Measurements from ENCODE around the gene EP400.
A peak's percentile ranks its signal among the peaks of the same experiment; 100 is the strongest.

EP400 gene

DNA sequence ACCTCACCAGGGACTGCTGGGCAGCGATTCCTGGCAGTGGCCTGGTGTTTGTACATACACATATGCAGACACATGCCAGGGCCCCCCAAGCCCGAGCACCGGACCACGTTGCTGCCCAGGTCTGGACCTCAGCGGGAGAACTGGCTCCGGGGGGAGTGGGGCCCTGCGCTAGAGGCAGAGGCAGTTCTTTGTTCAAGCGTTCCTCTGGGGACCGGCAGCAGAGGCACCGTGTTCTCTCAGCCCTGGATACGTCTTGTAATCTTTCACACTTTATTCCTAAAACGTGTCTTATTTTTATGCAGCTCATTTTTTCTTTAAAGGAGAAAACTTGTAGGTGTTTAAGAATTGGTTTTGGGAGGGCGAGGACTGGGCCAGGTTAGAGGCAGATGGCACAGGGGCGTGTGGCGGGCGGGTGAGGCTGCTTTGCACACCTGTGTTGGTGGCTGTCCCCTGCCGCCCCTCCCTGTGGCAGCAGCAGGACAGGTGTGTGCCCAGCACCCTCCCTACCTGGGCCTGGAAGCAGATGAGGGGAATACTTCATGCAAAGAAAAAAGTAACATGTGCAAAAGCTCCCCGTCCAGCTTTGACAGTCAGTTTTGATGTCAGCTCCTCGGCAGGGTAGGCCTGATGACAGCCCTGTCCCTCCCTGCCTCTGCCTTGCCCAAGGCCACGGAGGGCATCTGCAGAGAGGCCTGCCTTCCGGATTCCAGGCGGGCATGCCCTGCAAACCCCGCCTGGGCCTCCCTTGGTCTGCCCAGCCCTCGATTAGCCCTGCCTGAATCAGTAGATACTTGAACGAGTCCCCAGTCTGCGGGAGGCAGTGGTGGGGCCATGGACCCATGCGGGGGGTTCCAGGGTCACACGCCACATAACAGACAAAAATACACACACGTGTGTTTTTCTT, 27.6 kb upstream of the EP400 start:
- POLR2A ChIA-PET, result no interaction called here
- no peak for DNase-seq (ENCODE audit: extremely low spot score)
- CTCF ChIA-PET, result no interaction called here
- TF ChIP-seq LEF1 (IDR thresholded peaks at IDR 0.05; ENCODE audit: borderline replicate concordance) (no peak), BHLHE40 (IDR thresholded peaks at IDR 0.05; ENCODE audit: borderline replicate concordance) (no peak), NFRKB (IDR thresholded peaks at IDR 0.05) (no peak), SUZ12 (IDR thresholded peaks at IDR 0.05) (no peak), FOXA1 (IDR thresholded peaks at IDR 0.05) (no peak), L3MBTL2 (conservative IDR thresholded peaks at IDR 0.05) (no peak), SP1 (IDR thresholded peaks at IDR 0.05) (no peak), ELF4 (IDR thresholded peaks at IDR 0.05) (no peak), ZNF384 (IDR thresholded peaks at IDR 0.05) (no peak), ARNT (IDR thresholded peaks at IDR 0.05) (no peak), CTBP1 (IDR thresholded peaks at IDR 0.05; ENCODE audit: borderline replicate concordance) (no peak), FOXK2 (IDR thresholded peaks at IDR 0.05) (no peak), HDGF (IDR thresholded peaks at IDR 0.05; ENCODE audit: borderline replicate concordance) (no peak), FOXM1 (IDR thresholded peaks at IDR 0.05; ENCODE audit: borderline replicate concordance) (no peak), TARDBP (IDR thresholded peaks at IDR 0.05) (no peak)
- TF ChIP-seq, protein P1, sequence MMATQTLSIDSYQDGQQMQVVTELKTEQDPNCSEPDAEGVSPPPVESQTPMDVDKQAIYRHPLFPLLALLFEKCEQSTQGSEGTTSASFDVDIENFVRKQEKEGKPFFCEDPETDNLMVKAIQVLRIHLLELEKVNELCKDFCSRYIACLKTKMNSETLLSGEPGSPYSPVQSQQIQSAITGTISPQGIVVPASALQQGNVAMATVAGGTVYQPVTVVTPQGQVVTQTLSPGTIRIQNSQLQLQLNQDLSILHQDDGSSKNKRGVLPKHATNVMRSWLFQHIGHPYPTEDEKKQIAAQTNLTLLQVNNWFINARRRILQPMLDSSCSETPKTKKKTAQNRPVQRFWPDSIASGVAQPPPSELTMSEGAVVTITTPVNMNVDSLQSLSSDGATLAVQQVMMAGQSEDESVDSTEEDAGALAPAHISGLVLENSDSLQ (IDR thresholded peaks at IDR 0.05), result no peak

DNA sequence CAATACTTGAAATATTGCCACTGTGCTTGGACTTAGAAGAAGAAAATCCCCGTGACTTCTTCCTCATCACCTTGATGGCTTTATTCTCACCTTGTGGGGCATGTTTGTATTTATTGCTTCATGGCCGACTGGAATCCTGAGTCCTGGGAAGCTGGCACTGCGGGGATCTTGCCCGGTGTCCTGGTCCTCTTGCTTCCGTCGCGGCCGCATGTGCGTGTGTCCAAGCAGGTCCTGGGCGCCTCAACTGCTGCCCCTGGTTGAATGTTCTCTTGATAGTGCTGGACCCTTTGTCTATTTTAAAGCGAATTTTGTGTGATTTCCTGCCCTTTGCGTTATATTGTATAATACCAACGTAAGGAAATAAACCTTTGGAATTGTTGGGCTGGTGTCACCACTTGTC, 27.0 kb upstream of the EP400 start:
- DNase-seq (ENCODE audit: extremely low spot score), result no peak
- ChIA-PET CTCF (no interaction called here), POLR2A (no interaction called here)
- TF ChIP-seq FOXA1 (IDR thresholded peaks at IDR 0.05) (no peak), L3MBTL2 (conservative IDR thresholded peaks at IDR 0.05) (no peak), SUZ12 (IDR thresholded peaks at IDR 0.05) (no peak), FOXK2 (IDR thresholded peaks at IDR 0.05) (no peak), FOXM1 (IDR thresholded peaks at IDR 0.05; ENCODE audit: borderline replicate concordance) (no peak), LEF1 (IDR thresholded peaks at IDR 0.05; ENCODE audit: borderline replicate concordance) (no peak)

DNA sequence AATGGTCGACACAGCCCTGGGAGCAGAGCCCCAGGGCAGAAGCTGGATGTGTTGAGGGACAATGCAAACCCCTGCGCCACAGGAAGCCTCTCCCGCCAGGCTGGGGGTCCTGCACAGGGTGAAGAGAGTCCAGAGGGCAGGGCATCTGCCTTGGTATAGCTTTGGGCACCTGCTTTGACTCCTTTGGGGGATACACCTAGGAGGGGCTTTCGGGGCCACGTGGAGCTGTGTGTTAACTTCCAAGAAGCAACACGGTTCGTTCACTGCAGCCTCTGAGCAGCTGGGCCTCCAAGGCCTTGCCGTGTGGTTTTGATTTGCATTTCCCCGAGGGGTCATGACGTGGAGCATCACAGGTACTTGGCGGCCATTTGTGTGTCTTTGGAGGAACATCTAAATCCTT, 26.5 kb upstream of the EP400 start:
- ChIA-PET POLR2A (no interaction called here), CTCF (no interaction called here)
- TF ChIP-seq SP1 (IDR thresholded peaks at IDR 0.05) (no peak), NFRKB (IDR thresholded peaks at IDR 0.05) (no peak), CTBP1 (IDR thresholded peaks at IDR 0.05; ENCODE audit: borderline replicate concordance) (no peak), LEF1 (IDR thresholded peaks at IDR 0.05; ENCODE audit: borderline replicate concordance) (no peak), ELF4 (IDR thresholded peaks at IDR 0.05) (no peak), FOXM1 (IDR thresholded peaks at IDR 0.05; ENCODE audit: borderline replicate concordance) (no peak), SUZ12 (IDR thresholded peaks at IDR 0.05) (no peak)
- no peak for DNase-seq (ENCODE audit: extremely low spot score)

DNA sequence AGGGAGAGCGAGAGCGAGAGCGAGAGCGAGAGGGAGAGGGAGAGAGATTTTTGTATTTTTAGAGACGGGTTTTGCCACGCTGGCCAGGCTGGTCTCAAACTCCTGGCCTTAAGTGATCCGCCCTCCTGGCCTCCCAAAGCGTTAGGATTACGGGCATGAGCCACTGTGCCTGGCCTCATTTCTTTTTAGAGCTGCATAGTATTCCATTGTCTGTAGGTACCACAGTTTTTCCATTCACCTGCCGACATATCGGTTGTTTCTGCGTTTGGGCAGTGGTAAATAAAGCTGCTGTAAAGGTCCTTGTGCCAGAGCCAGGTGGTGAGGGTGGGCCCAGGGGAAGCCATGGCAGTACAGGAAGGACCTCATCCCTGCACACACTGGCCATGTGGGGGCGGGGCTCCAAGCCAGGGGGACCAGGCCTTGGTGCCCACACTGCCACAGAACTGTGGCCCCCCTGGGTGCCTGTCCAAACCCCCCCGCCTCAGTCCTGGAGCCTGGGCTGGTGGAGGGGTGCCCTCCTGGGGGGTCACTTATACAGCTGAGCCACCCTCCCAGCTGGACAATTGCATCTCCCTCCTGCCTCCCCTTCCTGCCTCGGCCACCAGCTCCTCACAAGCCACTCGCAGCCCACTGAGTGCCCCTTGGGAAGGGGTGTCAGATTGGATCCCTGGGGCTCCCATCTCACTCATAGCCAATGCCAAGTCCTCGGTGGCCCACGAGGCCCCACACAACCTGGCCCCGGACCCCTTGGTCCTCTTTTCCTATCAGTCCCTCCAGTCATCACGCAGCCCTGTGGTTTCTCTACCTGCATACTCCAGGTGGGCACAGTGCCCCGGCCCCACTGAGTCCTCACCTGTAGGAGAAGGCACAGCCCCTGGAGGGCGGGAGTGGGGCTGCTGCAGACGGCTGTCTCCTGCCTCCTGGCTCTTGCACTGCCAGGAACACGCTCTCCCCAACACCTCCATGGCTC, 22.3 kb upstream of the EP400 start:
- ChIA-PET CTCF (no interaction called here), POLR2A (interaction anchor here (0.5 kb wide), 1 partner anchor 24 kb away, joined by 3 read pairs; no protein-coding TSS in a partner anchor)
- no peak for TF ChIP-seq FOXM1 (IDR thresholded peaks at IDR 0.05; ENCODE audit: borderline replicate concordance)
- TF ChIP-seq SP1 (IDR thresholded peaks at IDR 0.05), result no peak
- TF ChIP-seq NFRKB (IDR thresholded peaks at IDR 0.05), result no peak
- no peak for TF ChIP-seq FOXK2 (IDR thresholded peaks at IDR 0.05)
- no peak for TF ChIP-seq TARDBP (IDR thresholded peaks at IDR 0.05)
- no peak for TF ChIP-seq CTBP1 (IDR thresholded peaks at IDR 0.05; ENCODE audit: borderline replicate concordance)
- no peak for TF ChIP-seq ZNF384 (IDR thresholded peaks at IDR 0.05)
- no peak for TF ChIP-seq LEF1 (IDR thresholded peaks at IDR 0.05; ENCODE audit: borderline replicate concordance)
- DNase-seq (ENCODE audit: extremely low spot score), result no peak

DNA sequence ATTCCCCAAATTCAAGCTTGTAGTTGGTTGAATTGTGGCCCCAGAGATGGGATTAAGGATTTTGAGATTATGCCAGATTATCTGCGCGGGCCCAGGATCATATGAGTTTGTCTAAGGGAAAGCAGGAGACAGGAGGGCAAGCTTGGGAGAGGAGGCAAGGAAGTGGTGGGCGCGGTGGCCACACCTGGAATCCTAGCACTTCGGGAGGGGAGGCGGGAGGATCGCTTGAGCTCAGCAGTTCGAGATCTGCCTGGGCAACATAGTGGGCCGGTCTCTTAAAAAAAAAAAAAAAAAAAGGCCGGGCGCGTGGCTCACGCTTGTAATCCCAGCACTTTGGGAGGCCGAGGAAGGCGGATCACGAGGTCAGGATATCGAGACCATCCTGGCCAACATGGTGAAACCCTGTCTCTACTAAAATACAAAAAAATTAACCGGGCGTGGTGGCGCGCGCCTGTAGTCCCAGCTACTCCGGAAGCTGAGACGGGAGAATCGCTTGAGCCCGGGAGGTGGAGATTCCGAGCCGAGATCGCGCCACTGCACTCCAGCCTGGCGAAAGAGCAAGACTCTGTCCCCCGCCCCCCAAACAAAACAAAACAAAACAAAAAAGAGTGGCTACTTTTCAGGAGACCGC, 21.5 kb upstream of the EP400 start:
- no peak for DNase-seq (ENCODE audit: extremely low spot score)
- CTCF ChIA-PET, result no interaction called here
- TF ChIP-seq ARNT (IDR thresholded peaks at IDR 0.05) (no peak), ZNF384 (IDR thresholded peaks at IDR 0.05) (peak; percentile 85)
- POLR2A ChIA-PET, result interaction anchor here (0.5 to 0.6 kb wide), 2 partner anchors 21 to 23 kb away, joined by 3 read pairs; partner anchors contain the start of gene EP400

DNA sequence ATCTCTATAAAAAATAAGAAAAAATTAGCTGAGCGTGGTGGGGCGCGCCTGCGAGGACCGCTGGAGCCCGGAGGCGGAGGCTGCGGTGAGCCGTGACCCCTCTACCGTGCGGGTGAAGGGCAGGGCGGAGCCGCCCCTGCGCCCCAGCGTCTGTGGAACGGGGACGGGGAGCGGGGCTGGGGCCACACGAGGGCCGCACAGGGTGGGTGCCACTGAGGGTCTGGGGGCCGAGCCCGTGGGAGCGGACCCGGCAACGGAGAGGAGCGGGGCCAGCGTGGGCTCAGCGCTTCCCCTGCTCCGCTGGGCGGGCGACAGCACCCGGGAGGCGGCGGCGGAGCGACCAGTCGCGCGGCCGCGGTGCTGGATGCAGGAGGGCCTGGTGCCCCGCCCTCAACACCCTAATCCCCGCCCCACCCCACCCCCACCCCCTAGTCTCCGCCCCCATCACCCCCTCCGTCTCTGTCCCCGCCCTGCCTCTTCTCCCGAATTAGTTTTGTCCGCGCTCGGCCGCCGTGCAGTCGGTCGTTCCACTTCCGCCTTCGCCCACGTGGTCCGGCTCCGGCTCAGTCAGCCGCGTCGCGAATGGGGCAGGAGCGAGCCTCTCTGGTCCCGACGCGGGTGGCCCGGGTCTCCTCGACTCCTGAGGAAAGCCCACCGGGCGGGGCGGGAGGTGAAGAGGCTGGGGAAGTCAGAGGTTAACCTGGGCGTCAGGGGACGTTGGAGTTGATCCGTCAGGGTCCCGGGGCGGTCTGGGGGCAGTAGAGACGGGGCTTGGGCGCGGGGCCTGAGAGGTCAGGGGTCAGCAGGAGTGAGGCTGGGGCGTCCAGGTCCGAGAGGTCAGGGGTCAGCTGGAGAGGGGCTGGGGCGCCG, 20.8 kb upstream of the EP400 start, which contains the start of gene PUS1:
Gene PUS1, plus strand, starts transcription at position 566 of the 870 bp plus-strand sequence. CDS start 447 bp downstream, outside the sequence.
- POLR2A ChIA-PET, result interaction anchor here (0.6 to 1.5 kb wide), 4 partner anchors 16 to 94 kb away, joined by 3 to 9 read pairs (median 3); partner anchors contain the start of gene EP400
- CTCF ChIA-PET, result no interaction called here
- peak; percentile 96 for DNase-seq (ENCODE audit: extremely low spot score)
- no peak for TF ChIP-seq FOXA1 (IDR thresholded peaks at IDR 0.05)
- no peak for TF ChIP-seq HDGF (IDR thresholded peaks at IDR 0.05; ENCODE audit: borderline replicate concordance)
- peak; percentile 89 for TF ChIP-seq ELF4 (IDR thresholded peaks at IDR 0.05)
- TF ChIP-seq L3MBTL2 (conservative IDR thresholded peaks at IDR 0.05), result peak; percentile 92
